Measurements from ENCODE around the gene SPHK2. TPM values are rescaled to one million over a fixed set of nuclear protein-coding genes. Genes with fewer than 3 reads are reported as not detected.

SPHK2 gene
- polyA plus RNA-seq, 1 of the 3 experiments (the other 2 are of a cell fraction), result 14.8 TPM

- no peak for TF ChIP-seq TEAD4 (IDR thresholded peaks at IDR 0.05; ENCODE audit: borderline replicate concordance, insufficient read depth)
Measured at GRCh38 chr19:48634424-48635262, 15.3 kb downstream of the SPHK2 start (continued).

DNA sequence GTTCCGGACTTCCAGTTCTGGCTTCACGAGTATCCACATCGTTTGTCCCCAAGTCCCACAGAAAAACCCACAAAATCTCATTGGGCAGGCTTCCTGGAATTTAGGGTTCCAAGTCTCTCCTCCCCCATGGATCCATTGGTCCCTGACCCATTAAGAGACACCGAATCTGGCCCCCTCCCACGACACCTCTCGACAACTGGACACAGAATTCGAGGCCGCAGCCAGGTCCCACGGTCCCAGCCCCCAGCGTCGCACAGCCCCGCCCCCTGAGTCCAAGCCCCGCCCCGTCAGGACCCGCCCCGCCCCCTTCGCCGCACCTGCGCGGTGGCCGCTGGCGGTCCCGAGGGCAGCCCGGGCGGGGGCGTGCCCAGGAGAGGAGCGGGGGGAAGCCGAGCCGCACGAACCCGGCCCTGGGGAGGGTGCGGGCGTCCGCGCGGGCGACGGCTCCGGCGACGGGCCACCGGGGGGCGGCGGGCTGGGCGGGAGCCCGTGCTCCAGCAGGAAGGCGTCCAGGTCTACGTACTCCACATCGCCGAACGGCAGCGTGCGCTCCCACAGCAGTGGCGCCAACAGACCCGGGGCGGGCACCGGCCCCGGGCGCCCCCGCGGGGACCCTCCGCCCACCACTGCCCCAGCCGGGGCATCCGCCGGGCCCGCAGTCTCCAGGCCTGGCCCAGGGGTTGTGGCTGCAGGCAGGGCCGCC lies 16.1 kb downstream of the SPHK2 start:
- H3K4me3 ChIP-seq (ENCODE audit: low read depth in 2 of 2, low read length in 1 of 2), result peak overlapping the region; percentile 74 to 79
- H3F3A ChIP-seq (replicated peaks; ENCODE audit: insufficient read depth), result peaks cover 30% of the 10 kb centered on the region
- H3K27ac ChIP-seq (ENCODE audit: low read depth in 2 of 2, low read length in 1 of 2), result peak overlapping the region; percentile 96 to 98
- H3K9me3 ChIP-seq, result no peaks in the 10 kb centered on the region
- DNase-seq, result peak; percentile 89
- H4K20me1 ChIP-seq (ENCODE audit: insufficient read depth), result no peaks in the 10 kb centered on the region
- POLR2A ChIA-PET, result interaction anchor here (1.5 kb wide), 1 partner anchor 10 kb away, joined by 8 read pairs; the partner anchor contains the start of gene CA11
- no peaks in the 10 kb centered on the region for H3K9me2 ChIP-seq
- WGBS (ENCODE audit: low lambda C conversion rate), result 6% methylated on average over 15 of the region's 67 CpGs
- no peaks in the 10 kb centered on the region for H3K27me3 ChIP-seq (ENCODE audit: insufficient read depth)
- peak overlapping the region; percentile 96 for H3K9ac ChIP-seq
- H3K4me1 ChIP-seq (ENCODE audit: control insufficient read depth in 1 of 2, insufficient read depth in 2 of 2, low read depth in 1 of 2, low read length in 1 of 2), result peaks cover 31 to 39% of the 10 kb centered on the region in 2 experiments
- CTCF ChIA-PET, result interaction anchor here (2.0 kb wide), 1 partner anchor 46 kb away, joined by 7 read pairs; no protein-coding TSS in a partner anchor
- H3K79me2 ChIP-seq (ENCODE audit: insufficient read depth), result no peaks in the 10 kb centered on the region; the same call in 1 of the 2 replicates
- peak overlapping the region; percentile 99 for H3K4me2 ChIP-seq
- peaks cover 10 to 13% of the 10 kb centered on the region in 2 experiments for H3K36me3 ChIP-seq (replicated peaks in 1 of 2; ENCODE audit: control insufficient read depth in 1 of 2, insufficient read depth in 2 of 2, low read length in 1 of 2)
- TF ChIP-seq, protein P1, sequence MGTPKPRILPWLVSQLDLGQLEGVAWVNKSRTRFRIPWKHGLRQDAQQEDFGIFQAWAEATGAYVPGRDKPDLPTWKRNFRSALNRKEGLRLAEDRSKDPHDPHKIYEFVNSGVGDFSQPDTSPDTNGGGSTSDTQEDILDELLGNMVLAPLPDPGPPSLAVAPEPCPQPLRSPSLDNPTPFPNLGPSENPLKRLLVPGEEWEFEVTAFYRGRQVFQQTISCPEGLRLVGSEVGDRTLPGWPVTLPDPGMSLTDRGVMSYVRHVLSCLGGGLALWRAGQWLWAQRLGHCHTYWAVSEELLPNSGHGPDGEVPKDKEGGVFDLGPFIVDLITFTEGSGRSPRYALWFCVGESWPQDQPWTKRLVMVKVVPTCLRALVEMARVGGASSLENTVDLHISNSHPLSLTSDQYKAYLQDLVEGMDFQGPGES (IDR thresholded peaks at IDR 0.05; ENCODE audit: low read depth, low read length), result no peak
- TF ChIP-seq POLR2AphosphoS5 (IDR thresholded peaks at IDR 0.05; ENCODE audit: low read depth, low read length) (peak; percentile 71), NRF1 (IDR thresholded peaks at IDR 0.05; ENCODE audit: low read depth, low read length) (peak; percentile 59)
- H2AFZ ChIP-seq (ENCODE audit: low read depth), result 0 out of 2 replicates have a peak overlapping the region, but pooled peaks have one; percentile 29

DNA sequence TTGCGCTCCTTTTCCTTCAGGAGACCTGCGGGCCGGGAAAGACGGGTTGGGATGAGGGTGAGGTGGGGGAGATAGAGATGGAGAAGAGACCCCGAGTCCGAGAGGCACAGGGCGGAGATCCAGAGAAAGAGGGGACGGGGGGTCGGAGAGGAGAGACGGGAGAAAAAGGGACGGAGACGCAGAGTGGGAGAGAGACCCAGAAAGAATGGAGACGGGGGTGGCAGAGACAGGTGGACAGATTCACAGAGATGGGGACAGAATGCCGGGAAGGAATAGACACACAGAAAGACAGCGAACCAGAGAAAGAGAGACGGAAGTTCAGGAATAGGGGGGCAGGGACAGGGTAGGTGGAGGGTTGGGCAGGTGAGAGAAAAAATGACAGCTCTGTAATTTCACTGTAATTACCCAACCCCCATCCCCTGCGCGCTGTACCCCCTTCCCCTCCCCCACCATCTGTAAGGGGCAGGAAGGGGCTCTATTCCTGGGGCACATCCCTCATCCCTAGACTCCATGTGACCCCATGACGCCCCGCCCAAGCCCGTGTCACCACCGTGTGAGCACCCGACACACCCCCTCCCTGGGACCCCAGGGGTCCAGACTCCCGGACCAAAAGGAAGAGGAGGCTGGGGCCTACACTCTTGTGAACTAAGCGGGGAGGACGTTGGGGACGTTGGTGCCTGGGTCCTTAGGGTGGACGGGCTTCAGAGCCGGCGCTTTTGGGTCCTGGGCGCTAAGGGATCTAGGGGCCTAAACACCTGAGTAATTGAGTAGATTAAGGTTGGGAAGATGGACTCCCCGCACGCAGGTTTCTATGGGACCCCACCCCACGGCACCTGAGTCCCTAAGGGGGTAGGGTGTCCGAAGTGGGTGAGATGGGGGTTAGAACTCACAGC lies 16.9 kb downstream of the SPHK2 start:
- 0 out of 2 replicates have a peak overlapping the region, but pooled peaks have one; percentile 29 for H2AFZ ChIP-seq (ENCODE audit: low read depth)
- H3K4me3 ChIP-seq (ENCODE audit: low read depth in 2 of 2, low read length in 1 of 2), result peak overlapping the region; percentile 74 to 79
- DNase-seq, result no peak
- TF ChIP-seq EZH2phosphoT487 (IDR thresholded peaks at IDR 0.05; ENCODE audit: borderline replicate concordance, low read depth) (no peak), CHD2 (IDR thresholded peaks at IDR 0.05; ENCODE audit: low read length, partially characterized antibody) (peak; percentile 54)
- no peaks in the 10 kb centered on the region for H3K9me2 ChIP-seq
- H3K36me3 ChIP-seq (replicated peaks in 1 of 2; ENCODE audit: control insufficient read depth in 1 of 2, insufficient read depth in 2 of 2, low read length in 1 of 2), result peaks cover 5 to 10% of the 10 kb centered on the region in 2 experiments
- no peaks in the 10 kb centered on the region for H3K9me3 ChIP-seq
- H3K9ac ChIP-seq, result peak overlapping the region; percentile 96
- H4K20me1 ChIP-seq (ENCODE audit: insufficient read depth), result no peaks in the 10 kb centered on the region
- peaks cover 30% of the 10 kb centered on the region for H3F3A ChIP-seq (replicated peaks; ENCODE audit: insufficient read depth)
- ChIA-PET CTCF (interaction anchor here (1.0 kb wide), 1 partner anchor 206 kb away, joined by 3 read pairs; no protein-coding TSS in a partner anchor), POLR2A (no interaction called here)
- peak overlapping the region; percentile 83 to 96 for H3K27ac ChIP-seq (ENCODE audit: low read depth in 2 of 2, low read length in 1 of 2)
- H3K27me3 ChIP-seq (ENCODE audit: insufficient read depth), result no peaks in the 10 kb centered on the region
- H3K79me2 ChIP-seq (ENCODE audit: insufficient read depth), result no peaks in the 10 kb centered on the region; the same call in 1 of the 2 replicates
- H3K4me2 ChIP-seq, result peak overlapping the region; percentile 99
- 5% methylated on average over 24 of the region's 35 CpGs for WGBS (ENCODE audit: low lambda C conversion rate)
- peaks cover 31 to 39% of the 10 kb centered on the region in 2 experiments for H3K4me1 ChIP-seq (ENCODE audit: control insufficient read depth in 1 of 2, insufficient read depth in 2 of 2, low read depth in 1 of 2, low read length in 1 of 2)

All from SK-N-SH (cell line).